DND-41 (cell line): ENCODE measurements around the gene ZRSR2.

Source experiments
- ATAC-seq: fragments of 200-7000 bp; cut with Tn5 transposase; 3 replicates; pipeline ENCODE4 v1.9.1; 2021; ENCODE audit warnings: low read depth; ENCODE audit not compliant: insufficient read depth
- DNase-seq: peaks from one replicate; pipeline ENCODE4 v3.0.0-alpha.2; 2020
- H2AFZ ChIP-seq: 2 replicates; pipeline ENCODE4 v1.6.0; 2012; ENCODE audit warnings: low read depth, low read length
- H3K27ac ChIP-seq: 2 replicates; pipeline ENCODE4 v1.5.1; 2012; ENCODE audit warnings: low read length, inconsistent platforms
- H3K27me3 ChIP-seq: fragments of 200-600 bp; sonication (generic); 2 replicates; pipeline ENCODE4 v1.6.0; 2012; ENCODE audit warnings: low read length, mild to moderate bottlenecking, inconsistent platforms; ENCODE audit not compliant: insufficient read depth, poor library complexity
- H3K36me3 ChIP-seq: 2 replicates; pipeline ENCODE4 v1.5.1; 2012; ENCODE audit warnings: low read length, inconsistent platforms; ENCODE audit not compliant: insufficient read depth
- H3K4me1 ChIP-seq: 2 replicates; pipeline ENCODE4 v1.5.1; 2012; ENCODE audit warnings: mild to moderate bottlenecking, low read length; ENCODE audit not compliant: insufficient read depth
- H3K4me2 ChIP-seq: 2 replicates; pipeline ENCODE4 v1.6.0; 2012; ENCODE audit warnings: mild to moderate bottlenecking, moderate library complexity, low read length, inconsistent platforms; ENCODE audit not compliant: insufficient read depth
- H3K4me3 ChIP-seq, 2 experiments: fragments of 200-600 bp in 1 of 2; shearing (Covaris generic) in 1 of 2; 2 replicates each; pipeline ENCODE4 v1.5.1; 2012 to 2016; ENCODE audit warnings: inconsistent platforms in 2 of 2, low read length in 2 of 2, mild to moderate bottlenecking in 2 of 2, low read depth in 1 of 2, moderate library complexity in 1 of 2
- H3K79me2 ChIP-seq: 2 replicates; pipeline ENCODE4 v1.6.0; 2012; ENCODE audit warnings: low read length, inconsistent platforms; ENCODE audit not compliant: insufficient read depth
- H3K9ac ChIP-seq: 2 replicates; pipeline ENCODE4 v1.6.0; 2012; ENCODE audit warnings: low read depth, mild to moderate bottlenecking, inconsistent platforms, low read length, moderate library complexity
- H3K9me3 ChIP-seq: 2 replicates; pipeline ENCODE4 v1.5.1; 2012; ENCODE audit warnings: low read length, moderate library complexity, mild to moderate bottlenecking, inconsistent platforms; ENCODE audit not compliant: insufficient read depth, severe bottlenecking
- H4K20me1 ChIP-seq: 2 replicates; pipeline ENCODE4 v1.6.0; 2012; ENCODE audit warnings: low read length; ENCODE audit not compliant: insufficient read depth
- EZH2 ChIP-seq: IDR thresholded peaks from 3 replicates; pipeline ENCODE4 v1.6.1; 2012; ENCODE audit warnings: borderline replicate concordance, low read depth, mild to moderate bottlenecking, moderate library complexity, low read length, inconsistent platforms; ENCODE audit not compliant: severe bottlenecking
- TF ChIP-seq, protein P1 (sequence below): IDR thresholded peaks from 2 replicates; pipeline ENCODE4 v1.5.1; 2012; ENCODE audit warnings: borderline replicate concordance, low read length, moderate library complexity, mild to moderate bottlenecking; ENCODE audit not compliant: poor library complexity, severe bottlenecking; ENCODE audit errors: extremely low read depth

Gene ZRSR2

DNA sequence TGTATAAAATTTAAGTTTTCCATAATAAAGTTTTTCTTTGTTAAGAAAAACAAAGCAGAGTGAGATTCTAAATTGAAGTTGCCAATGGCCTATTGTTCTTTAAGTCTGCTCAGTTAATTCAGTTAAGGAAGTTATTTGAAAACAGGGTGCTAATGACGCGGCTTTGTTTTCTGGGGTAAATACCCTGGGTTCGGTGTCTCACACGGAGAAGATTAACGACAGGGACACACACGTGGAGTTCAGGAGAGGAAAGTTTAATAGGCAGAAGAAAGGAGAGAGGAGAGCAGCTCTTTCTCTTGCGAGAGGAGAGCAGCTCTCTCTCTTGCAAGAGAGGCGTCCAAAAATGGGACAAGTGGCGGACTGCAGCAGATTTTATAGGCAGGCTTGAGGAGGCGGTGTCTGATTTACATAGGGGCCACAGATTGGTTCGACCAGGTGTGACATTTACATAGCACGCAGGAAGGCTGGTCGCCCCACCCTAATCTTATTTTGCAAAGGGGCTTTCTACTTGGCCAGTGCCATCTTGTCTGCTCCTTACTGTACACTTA, 42.6 kb upstream of the ZRSR2 start:
- Histone ChIP-seq H3K36me3 (no peaks in the 10 kb centered on the region; the same call in 1 of the 2 replicates), H3K27ac (no peak overlapping the region), H4K20me1 (no peaks in the 10 kb centered on the region; the same call in 1 of the 2 replicates), H3K4me1 (no peaks in the 10 kb centered on the region), H3K9me3 (no peaks in the 10 kb centered on the region), H3K4me3 (no peak overlapping the region), H3K4me2 (no peak overlapping the region), H3K27me3 (no peaks in the 10 kb centered on the region), H2AFZ (no peak overlapping the region), H3K9ac (no peak overlapping the region), H3K79me2 (no peaks in the 10 kb centered on the region)
- DNase-seq (no peak), ATAC-seq (no peak)
- TF ChIP-seq EZH2 = no peak
- TF ChIP-seq, protein P1, sequence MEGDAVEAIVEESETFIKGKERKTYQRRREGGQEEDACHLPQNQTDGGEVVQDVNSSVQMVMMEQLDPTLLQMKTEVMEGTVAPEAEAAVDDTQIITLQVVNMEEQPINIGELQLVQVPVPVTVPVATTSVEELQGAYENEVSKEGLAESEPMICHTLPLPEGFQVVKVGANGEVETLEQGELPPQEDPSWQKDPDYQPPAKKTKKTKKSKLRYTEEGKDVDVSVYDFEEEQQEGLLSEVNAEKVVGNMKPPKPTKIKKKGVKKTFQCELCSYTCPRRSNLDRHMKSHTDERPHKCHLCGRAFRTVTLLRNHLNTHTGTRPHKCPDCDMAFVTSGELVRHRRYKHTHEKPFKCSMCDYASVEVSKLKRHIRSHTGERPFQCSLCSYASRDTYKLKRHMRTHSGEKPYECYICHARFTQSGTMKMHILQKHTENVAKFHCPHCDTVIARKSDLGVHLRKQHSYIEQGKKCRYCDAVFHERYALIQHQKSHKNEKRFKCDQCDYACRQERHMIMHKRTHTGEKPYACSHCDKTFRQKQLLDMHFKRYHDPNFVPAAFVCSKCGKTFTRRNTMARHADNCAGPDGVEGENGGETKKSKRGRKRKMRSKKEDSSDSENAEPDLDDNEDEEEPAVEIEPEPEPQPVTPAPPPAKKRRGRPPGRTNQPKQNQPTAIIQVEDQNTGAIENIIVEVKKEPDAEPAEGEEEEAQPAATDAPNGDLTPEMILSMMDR = no peak

DNA sequence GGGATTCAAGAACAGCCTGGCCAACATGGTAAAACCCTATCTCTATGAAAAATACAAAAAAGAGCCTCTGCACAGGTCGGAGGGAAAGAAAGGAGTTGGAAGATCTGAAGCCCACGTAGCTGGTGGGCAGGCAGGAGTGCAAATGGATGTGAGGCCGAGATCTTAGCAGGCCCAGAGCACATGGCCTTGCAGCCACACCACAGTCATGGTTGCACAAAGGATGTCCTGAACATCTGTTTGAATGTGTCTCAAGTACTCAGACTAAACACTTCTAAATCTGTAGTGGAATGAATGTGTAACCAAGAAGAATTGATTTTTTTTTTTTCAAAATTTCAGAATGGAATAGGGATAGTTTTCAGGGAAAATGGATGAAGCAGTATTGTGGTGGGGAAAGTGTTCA, 41.4 kb upstream of the ZRSR2 start:
- Histone ChIP-seq H3K9me3 (no peaks in the 10 kb centered on the region), H3K79me2 (no peaks in the 10 kb centered on the region), H3K4me2 (no peak overlapping the region), H3K4me1 (no peaks in the 10 kb centered on the region), H4K20me1 (no peaks in the 10 kb centered on the region; the same call in 1 of the 2 replicates), H3K4me3 (no peak overlapping the region), H3K36me3 (no peaks in the 10 kb centered on the region; the same call in 1 of the 2 replicates), H2AFZ (no peak overlapping the region), H3K27me3 (no peaks in the 10 kb centered on the region), H3K27ac (no peak overlapping the region), H3K9ac (no peak overlapping the region)
- ATAC-seq = no peak
- DNase-seq = no peak
- TF ChIP-seq EZH2 = no peak
- TF ChIP-seq, protein P1 = no peak

DNA sequence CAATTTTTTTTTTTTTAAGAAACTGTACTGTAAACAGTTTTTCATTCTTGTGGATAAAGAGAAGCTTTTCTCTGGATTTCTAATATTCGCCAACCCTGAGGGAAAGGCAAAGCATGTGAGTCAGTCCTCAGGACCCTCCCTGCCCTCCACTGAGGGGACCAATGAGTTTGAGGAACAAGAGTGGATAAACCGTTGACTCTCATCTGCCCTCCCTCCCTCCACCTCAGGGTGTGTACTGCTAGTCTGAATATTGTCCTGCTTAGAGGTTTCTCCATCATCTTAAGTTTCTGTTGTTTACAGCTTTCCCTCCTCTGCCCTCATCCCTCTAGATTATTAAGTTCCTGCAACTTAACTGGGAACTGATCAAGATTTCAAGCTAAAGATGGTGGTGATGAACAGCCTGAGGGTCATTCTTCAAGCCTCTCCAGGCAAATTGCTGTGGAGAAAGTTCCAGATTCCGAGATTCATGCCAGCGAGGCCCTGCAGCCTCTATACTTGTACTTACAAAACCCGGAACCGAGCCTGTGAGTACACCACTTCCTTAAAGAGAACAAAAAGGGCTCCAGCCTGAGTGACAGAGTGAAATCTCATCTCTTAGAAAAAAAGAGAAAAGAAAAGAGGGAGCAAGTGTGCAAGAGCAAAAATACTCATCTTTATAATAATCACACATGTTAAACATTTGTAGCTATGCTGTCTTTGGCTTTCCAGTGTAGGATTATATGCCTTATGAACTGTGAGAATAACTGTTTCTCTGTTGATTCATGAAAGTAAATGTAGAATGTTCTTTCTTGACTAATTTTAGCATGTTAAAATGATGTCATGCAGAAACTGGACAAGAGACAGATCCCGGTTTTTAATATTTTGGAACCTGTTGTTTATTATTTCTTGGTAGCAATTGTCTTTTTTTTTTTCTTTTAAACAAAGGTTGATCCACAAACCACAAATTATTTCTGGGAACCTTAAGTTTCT, 40.4 kb upstream of the ZRSR2 start:
- Histone ChIP-seq H3K79me2 (no peaks in the 10 kb centered on the region), H2AFZ (no peak overlapping the region), H3K4me2 (no peak overlapping the region), H3K4me1 (no peaks in the 10 kb centered on the region), H3K27me3 (no peaks in the 10 kb centered on the region), H4K20me1 (no peaks in the 10 kb centered on the region), H3K9ac (no peak overlapping the region), H3K27ac (no peak overlapping the region), H3K9me3 (no peaks in the 10 kb centered on the region), H3K36me3 (no peaks in the 10 kb centered on the region; the same call in 1 of the 2 replicates), H3K4me3 (no peak overlapping the region)
- DNase-seq (no peak), ATAC-seq (peak; percentile 53; the same call in 2 of the 3 replicates)
- TF ChIP-seq EZH2 = no peak
- TF ChIP-seq, protein P1 = no peak
